Activated gamma-delta T cell treated with anti-CD3 and anti-CD28 coated beads, Interleukin-2, amount 50 U/mL, for 16 hours (primary cell): ENCODE data around the gene EPB41L1.

Experiments used
- DNase-seq: peaks from one replicate; pipeline ENCODE4 v3.0.0-alpha.2; 2020; ENCODE audit warnings: low read depth

EPB41L1 gene

GRCh38 chr20:36281785-36282380 is 127.3 kb downstream of the EPB41L1 start:
- DNase-seq = no peak
